OCI-LY7 (cell line): Measurements from ENCODE around the gene ERC1. TPM values are rescaled to one million over a fixed set of nuclear protein-coding genes. Genes with fewer than 3 reads are reported as not detected.

Source experiments
- BruUV-seq: library from RNA; stranded (reverse); fragments of 400-500 nt; replicated peaks from 2 replicates; lab custom pipeline; 2021; lab: Mats Ljungman, UMichigan
- CTCF ChIA-PET: fragments of 300-600 bp; sonication (Branson Sonifier 250); formaldehyde crosslinking; loops from one replicate; lab custom pipeline; 2022; ENCODE audit warnings: antibody characterized with exemption; ENCODE audit not compliant: unreplicated experiment; lab: Charles Lee
- POLR2A ChIA-PET: fragments of 300-600 bp; sonication (Branson Sonifier 250); formaldehyde crosslinking; loops from one replicate; lab custom pipeline; 2022; ENCODE audit warnings: antibody characterized with exemption; lab: Charles Lee
- DNase-seq: peaks from one replicate; pipeline ENCODE4 v3.0.0-alpha.2; 2015; ENCODE audit warnings: low spot score
- H2AFZ ChIP-seq: fragments of 200-600 bp; sonication (generic), shearing (Covaris generic); 2 replicates; pipeline ENCODE4 v1.6.1; 2014; ENCODE audit warnings: mild to moderate bottlenecking, antibody characterized with exemption, low read length, moderate library complexity
- H3K27ac ChIP-seq: fragments of 200-600 bp; sonication (generic); 2 replicates; pipeline ENCODE4 v1.5.1; 2014; ENCODE audit warnings: mixed run types, low read depth, mild to moderate bottlenecking, moderate library complexity, low read length, inconsistent platforms; ENCODE audit not compliant: poor library complexity, severe bottlenecking
- H3K36me3 ChIP-seq: fragments of 200-600 bp; sonication (generic); 2 replicates; pipeline ENCODE4 v1.6.1; 2014; ENCODE audit warnings: mild to moderate bottlenecking, antibody characterized with exemption, low read length, moderate library complexity, mixed read lengths; ENCODE audit not compliant: insufficient read depth
- H3K4me1 ChIP-seq: fragments of 200-600 bp; sonication (generic); 2 replicates; pipeline ENCODE4 v1.5.1; 2014; ENCODE audit warnings: mild to moderate bottlenecking, low read length; ENCODE audit not compliant: insufficient read depth, poor library complexity, severe bottlenecking
- H3K4me2 ChIP-seq: fragments of 200-600 bp; sonication (generic); 2 replicates; pipeline ENCODE4 v1.6.1; 2014; ENCODE audit warnings: mild to moderate bottlenecking, low read length
- H3K4me3 ChIP-seq: fragments of 200-600 bp; sonication (generic); 2 replicates; pipeline ENCODE4 v1.5.1; 2014; ENCODE audit warnings: mild to moderate bottlenecking, low read depth, low read length; ENCODE audit not compliant: poor library complexity, severe bottlenecking
- H3K79me2 ChIP-seq: fragments of 200-600 bp; sonication (generic); 2 replicates; pipeline ENCODE4 v1.6.1; 2016; ENCODE audit warnings: low read depth, mild to moderate bottlenecking, low read length, moderate library complexity, mixed read lengths; ENCODE audit not compliant: insufficient read depth
- H3K9me2 ChIP-seq: fragments of 200-600 bp; sonication (generic); 2 replicates; pipeline ENCODE4 v1.6.1; 2016; ENCODE audit warnings: mild to moderate bottlenecking, low read length, mixed read lengths; ENCODE audit not compliant: insufficient read depth
- H3K9me3 ChIP-seq: fragments of 200-600 bp; sonication (generic); 2 replicates; pipeline ENCODE4 v1.6.1; 2014; ENCODE audit warnings: mild to moderate bottlenecking, mixed run types, low read length, mixed read lengths
- H4K20me1 ChIP-seq: fragments of 200-600 bp; sonication (generic); 2 replicates; pipeline ENCODE4 v1.6.1; 2014; ENCODE audit warnings: mild to moderate bottlenecking, antibody characterized with exemption, low read length, moderate library complexity, mixed read lengths; ENCODE audit not compliant: insufficient read depth
- CTCF ChIP-seq: fragments of 200-600 bp; sonication (generic); conservative IDR thresholded peaks from 2 replicates; pipeline ENCODE4 v1.5.1; 2014; ENCODE audit warnings: mild to moderate bottlenecking, antibody characterized with exemption, low read length, moderate library complexity, mixed read lengths
- EZH2phosphoT487 ChIP-seq: fragments of 200-600 bp; sonication (generic); IDR thresholded peaks from 2 replicates; pipeline ENCODE4 v1.6.1; 2018; ENCODE audit warnings: low read depth, borderline replicate concordance, mild to moderate bottlenecking, mixed run types, antibody characterized with exemption, low read length, moderate library complexity, mixed read lengths
- intact Hi-C: fragments of 100-400 bp; cut with micrococcal nuclease; formaldehyde crosslinking; loops from one replicate; pipeline ENCODE4 v1.10.0; 2022; ENCODE audit not compliant: unreplicated experiment
- total RNA-seq, 2 experiments: library from RNA; depleted of rRNA in 1 of 2; stranded (reverse); fragments of >200 nt in 1 of 2; shearing (Covaris generic) in 1 of 2; gene quantifications; 2 replicates each; pipeline ENCODE4 v1.2.3, GENCODE V29; 2014 to 2022

ERC1 gene
- total RNA-seq, 2 experiments from 2014 or later: 26.9 to 86.9 TPM

DNA sequence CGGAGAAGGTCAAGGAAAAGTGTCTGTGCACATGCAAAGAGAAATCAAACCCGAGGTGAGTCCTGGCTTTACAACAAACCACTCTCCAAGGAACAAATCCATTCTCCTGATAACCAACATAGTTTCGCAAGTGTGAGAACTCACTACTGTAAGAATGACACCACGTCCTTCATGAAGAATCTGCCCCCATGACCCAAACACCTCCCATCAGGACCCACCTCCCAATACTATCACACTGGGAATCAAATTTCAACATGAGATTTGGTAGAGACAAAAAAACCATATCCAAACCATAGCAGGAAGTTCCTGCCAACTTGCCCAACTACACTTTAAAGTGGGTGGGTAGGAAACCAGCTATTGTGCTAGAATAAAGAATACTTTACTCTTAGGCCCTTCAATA is 2.4 kb upstream of the ERC1 start:
- Histone ChIP-seq H3K79me2 (peaks cover 22% of the 10 kb centered on the region), H3K9me3 (no peaks in the 10 kb centered on the region), H2AFZ (peak overlapping the region; percentile 92; the same call in 1 of the 2 replicates), H3K9me2 (no peaks in the 10 kb centered on the region), H3K36me3 (no peaks in the 10 kb centered on the region), H3K4me2 (peak overlapping the region; percentile 98), H3K4me1 (peaks cover 35% of the 10 kb centered on the region), H3K4me3 (peak overlapping the region; percentile 87), H3K27ac (no peak overlapping the region), H4K20me1 (peaks cover 7% of the 10 kb centered on the region; the same call in 1 of the 2 replicates)
- BruUV-seq: no TSS peak
- peak; percentile 8 for DNase-seq
- intact Hi-C loops: no loop called here
- ChIA-PET POLR2A (interaction anchor here (0.7 kb wide), 1 partner anchor 9 kb away, joined by 3 read pairs; no protein-coding TSS in a partner anchor), CTCF (no interaction called here)
- TF ChIP-seq EZH2phosphoT487 (no peak), CTCF (no peak)

DNA sequence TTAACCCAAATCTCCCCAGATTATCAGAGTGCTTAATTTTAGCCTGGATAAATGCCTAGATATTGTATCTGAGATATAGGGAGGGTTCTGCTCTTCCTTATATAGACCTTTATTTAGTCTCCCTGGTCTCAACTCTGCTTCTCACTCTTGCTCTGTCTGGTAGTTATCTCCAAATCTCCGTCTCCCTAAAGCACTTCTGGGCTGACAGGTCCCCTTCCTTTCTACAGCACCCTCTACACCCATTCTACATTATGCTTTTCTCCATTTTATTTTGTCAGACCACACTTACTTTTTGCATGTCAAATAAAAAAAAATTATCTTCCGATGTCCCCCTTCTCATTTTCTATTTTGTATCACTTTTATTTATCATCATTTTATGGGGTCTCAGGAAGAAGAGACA is 2.0 kb upstream of the ERC1 start:
- H3K4me2 ChIP-seq: peak overlapping the region; percentile 98
- H3K4me3 ChIP-seq: peak overlapping the region; percentile 87
- no TSS peak for BruUV-seq
- H4K20me1 ChIP-seq: peaks cover 7% of the 10 kb centered on the region; the same call in 1 of the 2 replicates
- intact Hi-C loops: no loop called here
- no peaks in the 10 kb centered on the region for H3K9me3 ChIP-seq
- peak overlapping the region; percentile 92; the same call in 1 of the 2 replicates for H2AFZ ChIP-seq
- ChIA-PET CTCF (no interaction called here), POLR2A (interaction anchor here (0.7 to 1.7 kb wide), 2 partner anchors 9 to 11 kb away, joined by 3 to 6 read pairs; no protein-coding TSS in a partner anchor)
- H3K36me3 ChIP-seq: no peaks in the 10 kb centered on the region
- DNase-seq: no peak
- H3K9me2 ChIP-seq: no peaks in the 10 kb centered on the region
- TF ChIP-seq EZH2phosphoT487 (no peak), CTCF (no peak)
- peaks cover 35% of the 10 kb centered on the region for H3K4me1 ChIP-seq
- no peak overlapping the region for H3K27ac ChIP-seq
- H3K79me2 ChIP-seq: peaks cover 25% of the 10 kb centered on the region
